IPS-NIHi11 (cell line): ENCODE measurements around the gene ADPRH.

Source experiments
- DNase-seq: peaks from one replicate; pipeline ENCODE4 v3.0.0; 2012; ENCODE audit warnings: mixed read lengths, low spot score

ADPRH gene

GRCh38 chr3:119598410-119599098, 19.3 kb downstream of the ADPRH start:
- no peak for DNase-seq

- no peak for DNase-seq
Observed at GRCh38 chr3:119599558-119600174, 20.4 kb downstream of the ADPRH start.

GRCh38 chr3:119600732-119601131, 21.4 kb downstream of the ADPRH start:
- DNase-seq: peak; percentile 70

GRCh38 chr3:119601154-119601553, 21.9 kb downstream of the ADPRH start:
- DNase-seq: no peak

- no peak for DNase-seq
Observed at GRCh38 chr3:119602676-119603075, 23.4 kb downstream of the ADPRH start.

- no peak for DNase-seq
Observed at GRCh38 chr3:119604878-119605277, 25.6 kb downstream of the ADPRH start.

- DNase-seq: no peak
Observed at GRCh38 chr3:119608405-119609000, 29.2 kb downstream of the ADPRH start.

- DNase-seq: no peak
Observed at GRCh38 chr3:119609301-119609700, 30.0 kb downstream of the ADPRH start.

GRCh38 chr3:119611664-119612063, 32.4 kb downstream of the ADPRH start:
- DNase-seq: no peak

GRCh38 chr3:119613201-119613600, 33.9 kb downstream of the ADPRH start:
- DNase-seq: no peak

- no peak for DNase-seq
Observed at GRCh38 chr3:119613872-119614271, 34.6 kb downstream of the ADPRH start.

- no peak for DNase-seq
Observed at GRCh38 chr3:119616056-119616455, 36.8 kb downstream of the ADPRH start.

- no peak for DNase-seq
Observed at GRCh38 chr3:119619094-119619493, 39.8 kb downstream of the ADPRH start.

GRCh38 chr3:119620899-119621298, 41.6 kb downstream of the ADPRH start:
- no peak for DNase-seq

- DNase-seq: no peak
Observed at GRCh38 chr3:119624002-119624720, 44.9 kb downstream of the ADPRH start.

- DNase-seq: no peak
Observed at GRCh38 chr3:119625451-119626153, 46.3 kb downstream of the ADPRH start.

GRCh38 chr3:119626196-119626595, 46.9 kb downstream of the ADPRH start:
- no peak for DNase-seq

GRCh38 chr3:119627461-119627860, 48.2 kb downstream of the ADPRH start:
- no peak for DNase-seq

- DNase-seq: no peak
Observed at GRCh38 chr3:119628390-119628789, 49.1 kb downstream of the ADPRH start.

- DNase-seq: no peak
Observed at GRCh38 chr3:119628816-119629445, 49.6 kb downstream of the ADPRH start.

- DNase-seq: no peak
Observed at GRCh38 chr3:119630128-119630879, 51.0 kb downstream of the ADPRH start.
